IMR-90 (cell line): ENCODE results near the gene ALDH8A1.

ENCODE experiments used
- FOS ChIP-seq: fragments of 150-350 bp; IDR thresholded peaks from 2 replicates; pipeline ENCODE4 v1.6.1; 2016; ENCODE audit warnings: low read depth, low read length
- MAFK ChIP-seq: IDR thresholded peaks from 2 replicates; pipeline ENCODE4 v1.6.1; 2012; ENCODE audit warnings: low read depth, low read length, improper control_type of control experiment
- POLR2A ChIP-seq: IDR thresholded peaks from 2 replicates; pipeline ENCODE4 v1.6.1; 2012; ENCODE audit warnings: mild to moderate bottlenecking, low read depth, low read length
- RFX5 ChIP-seq: IDR thresholded peaks from 2 replicates; pipeline ENCODE4 v1.8.0; 2012; ENCODE audit warnings: low read depth, mild to moderate bottlenecking, low read length, moderate library complexity
- TF ChIP-seq, protein P1 (sequence below): conservative IDR thresholded peaks from 2 replicates; pipeline ENCODE4 v1.5.1; 2012; ENCODE audit warnings: mild to moderate bottlenecking, low read depth, low read length, improper control_type of control experiment
- TF ChIP-seq, protein P2 (sequence below): fragments of 150-350 bp; IDR thresholded peaks from 2 replicates; pipeline ENCODE4 v1.6.1; 2017; ENCODE audit warnings: mild to moderate bottlenecking, antibody characterized with exemption, low read length, low read depth

DNA sequence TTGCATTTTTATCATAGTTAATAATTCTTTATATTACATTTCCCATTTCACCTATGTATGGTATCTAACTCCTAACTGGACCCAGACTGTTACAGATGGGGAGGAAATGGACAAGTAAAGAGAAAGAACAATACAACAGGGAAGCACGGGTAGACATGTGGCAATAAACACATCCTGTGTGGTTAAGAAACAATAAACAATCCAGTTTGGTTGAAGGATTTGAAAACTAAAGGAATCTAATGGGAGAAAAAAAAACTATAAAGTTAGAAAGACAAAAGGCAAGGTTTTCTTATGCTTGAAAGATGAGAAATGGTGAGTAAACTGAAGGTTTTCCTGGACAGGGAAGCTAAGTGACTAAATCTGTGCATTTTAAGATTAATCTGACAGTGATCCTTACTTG is 34.9 kb upstream of the ALDH8A1 start:
- TF ChIP-seq, protein P1, sequence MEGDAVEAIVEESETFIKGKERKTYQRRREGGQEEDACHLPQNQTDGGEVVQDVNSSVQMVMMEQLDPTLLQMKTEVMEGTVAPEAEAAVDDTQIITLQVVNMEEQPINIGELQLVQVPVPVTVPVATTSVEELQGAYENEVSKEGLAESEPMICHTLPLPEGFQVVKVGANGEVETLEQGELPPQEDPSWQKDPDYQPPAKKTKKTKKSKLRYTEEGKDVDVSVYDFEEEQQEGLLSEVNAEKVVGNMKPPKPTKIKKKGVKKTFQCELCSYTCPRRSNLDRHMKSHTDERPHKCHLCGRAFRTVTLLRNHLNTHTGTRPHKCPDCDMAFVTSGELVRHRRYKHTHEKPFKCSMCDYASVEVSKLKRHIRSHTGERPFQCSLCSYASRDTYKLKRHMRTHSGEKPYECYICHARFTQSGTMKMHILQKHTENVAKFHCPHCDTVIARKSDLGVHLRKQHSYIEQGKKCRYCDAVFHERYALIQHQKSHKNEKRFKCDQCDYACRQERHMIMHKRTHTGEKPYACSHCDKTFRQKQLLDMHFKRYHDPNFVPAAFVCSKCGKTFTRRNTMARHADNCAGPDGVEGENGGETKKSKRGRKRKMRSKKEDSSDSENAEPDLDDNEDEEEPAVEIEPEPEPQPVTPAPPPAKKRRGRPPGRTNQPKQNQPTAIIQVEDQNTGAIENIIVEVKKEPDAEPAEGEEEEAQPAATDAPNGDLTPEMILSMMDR = no peak
- no peak for TF ChIP-seq MAFK
- TF ChIP-seq POLR2A = no peak
- no peak for TF ChIP-seq FOS
- TF ChIP-seq RFX5 = no peak
- TF ChIP-seq, protein P2, sequence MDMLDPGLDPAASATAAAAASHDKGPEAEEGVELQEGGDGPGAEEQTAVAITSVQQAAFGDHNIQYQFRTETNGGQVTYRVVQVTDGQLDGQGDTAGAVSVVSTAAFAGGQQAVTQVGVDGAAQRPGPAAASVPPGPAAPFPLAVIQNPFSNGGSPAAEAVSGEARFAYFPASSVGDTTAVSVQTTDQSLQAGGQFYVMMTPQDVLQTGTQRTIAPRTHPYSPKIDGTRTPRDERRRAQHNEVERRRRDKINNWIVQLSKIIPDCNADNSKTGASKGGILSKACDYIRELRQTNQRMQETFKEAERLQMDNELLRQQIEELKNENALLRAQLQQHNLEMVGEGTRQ = no peak
